ENCODE measurements around the gene GLS.
"Not testable (repeated sequence)": the region's sequence is repeated elsewhere in the genome, so short reads cannot be mapped to it uniquely, and the experiment has no call there.

GLS gene

GRCh38 chr2:190880378-190881083 is at the start of gene GLS:
Gene GLS, plus strand, starts transcription at chr2:190880821. Its CDS starts 264 bp downstream, at chr2:190881085.
- peak; percentile 98 for DNase-seq

GRCh38 chr2:190831941-190832340 is 48.7 kb upstream of the GLS start:
- no peak for DNase-seq

- no peak for DNase-seq
Observed at GRCh38 chr2:190834890-190835208, 45.8 kb upstream of the GLS start.

GRCh38 chr2:190835303-190835930 is 45.2 kb upstream of the GLS start:
- peak; percentile 91 for DNase-seq

- no peak for DNase-seq
Observed at GRCh38 chr2:190836767-190837166, 43.9 kb upstream of the GLS start.

GRCh38 chr2:190837420-190837819 is 43.2 kb upstream of the GLS start:
- peak; percentile 81 for DNase-seq

- DNase-seq = peak; percentile 78
Observed at GRCh38 chr2:190837952-190838361, 42.7 kb upstream of the GLS start.

GRCh38 chr2:190838492-190838910 is 42.1 kb upstream of the GLS start:
- peak; percentile 86 for DNase-seq

GRCh38 chr2:190840569-190841172 is 40.0 kb upstream of the GLS start:
- no peak for DNase-seq

GRCh38 chr2:190841707-190842505 is 38.7 kb upstream of the GLS start:
- DNase-seq = peak; percentile 62

GRCh38 chr2:190842606-190843104 is 38.0 kb upstream of the GLS start:
- no peak for DNase-seq

- DNase-seq = peak; percentile 60
Observed at GRCh38 chr2:190843890-190844699, 36.5 kb upstream of the GLS start.

- no peak for DNase-seq
Observed at GRCh38 chr2:190844700-190845401, 35.8 kb upstream of the GLS start.

GRCh38 chr2:190846746-190847145 is 33.9 kb upstream of the GLS start:
- DNase-seq = no peak

GRCh38 chr2:190847504-190848081 is 33.0 kb upstream of the GLS start:
- DNase-seq = peak; percentile 75

GRCh38 chr2:190849774-190850173 is 30.8 kb upstream of the GLS start:
- peak; percentile 78 for DNase-seq

- DNase-seq = not testable (repeated sequence)
Observed at GRCh38 chr2:190853022-190853421, 27.6 kb upstream of the GLS start.

- DNase-seq = peak; percentile 11
Observed at GRCh38 chr2:190853531-190854383, 26.9 kb upstream of the GLS start.

- no peak for DNase-seq
Observed at GRCh38 chr2:190854726-190855125, 25.9 kb upstream of the GLS start.

GRCh38 chr2:190855245-190855644 is 25.4 kb upstream of the GLS start:
- no peak for DNase-seq

Data from fibroblast of skin of right quadriceps (primary cell).